Karpas-422 (cell line): ENCODE data around the gene IL6R. TPM values are rescaled to one million over a fixed set of nuclear protein-coding genes. Genes with fewer than 3 reads are reported as not detected.
"Not testable (repeated sequence)": the region's sequence is repeated elsewhere in the genome, so short reads cannot be mapped to it uniquely, and the experiment has no call there.

Source experiments
- DNase-seq: peaks from one replicate; pipeline ENCODE4 v3.0.0-alpha.2; 2015
- H2AFZ ChIP-seq: fragments of 200-600 bp; sonication (generic); 2 replicates; pipeline ENCODE4 v1.6.1; 2014; ENCODE audit warnings: antibody characterized with exemption, low read length, mixed read lengths
- H3K27ac ChIP-seq: fragments of 200-600 bp; sonication (generic); 2 replicates; pipeline ENCODE4 v1.5.1; 2014; ENCODE audit warnings: mild to moderate bottlenecking, low read length, moderate library complexity
- H3K27me3 ChIP-seq: fragments of 200-600 bp; sonication (generic); 2 replicates; pipeline ENCODE4 v1.6.1; 2014; ENCODE audit warnings: low read length, mixed read lengths
- H3K36me3 ChIP-seq: fragments of 200-600 bp; sonication (generic); 2 replicates; pipeline ENCODE4 v1.6.1; 2014; ENCODE audit warnings: low read length, mixed read lengths; ENCODE audit not compliant: insufficient read depth
- H3K4me1 ChIP-seq: fragments of 200-600 bp; sonication (generic); 2 replicates; pipeline ENCODE4 v1.6.1; 2014; ENCODE audit warnings: mild to moderate bottlenecking, low read length, mixed read lengths
- H3K4me2 ChIP-seq: fragments of 200-600 bp; sonication (generic); 2 replicates; pipeline ENCODE4 v1.6.1; 2014; ENCODE audit warnings: low read length, low read depth, mild to moderate bottlenecking; ENCODE audit not compliant: poor library complexity, severe bottlenecking
- H3K4me3 ChIP-seq: fragments of 200-600 bp; sonication (generic); 2 replicates; pipeline ENCODE4 v1.5.1; 2014; ENCODE audit warnings: mild to moderate bottlenecking, antibody characterized with exemption, low read length, mixed read lengths
- H3K79me2 ChIP-seq: fragments of 200-600 bp; sonication (generic); 2 replicates; pipeline ENCODE4 v1.6.1; 2014; ENCODE audit warnings: mild to moderate bottlenecking, low read length, mixed read lengths
- H3K9ac ChIP-seq: fragments of 200-600 bp; sonication (generic); 2 replicates; pipeline ENCODE4 v1.6.0; 2014; ENCODE audit warnings: low read length
- H3K9me2 ChIP-seq: fragments of 200-600 bp; sonication (generic), shearing (Covaris generic); replicated peaks from 2 replicates; pipeline ENCODE4 v1.6.0; 2014; ENCODE audit warnings: mild to moderate bottlenecking, low read length, moderate library complexity; ENCODE audit not compliant: insufficient read depth
- H3K9me3 ChIP-seq: fragments of 300-700, 200-600 bp; sonication (generic); 2 replicates; pipeline ENCODE4 v1.6.1; 2014; ENCODE audit warnings: low read length, mixed read lengths
- H4K20me1 ChIP-seq: fragments of 200-600 bp; sonication (generic); 2 replicates; pipeline ENCODE4 v1.6.1; 2014; ENCODE audit warnings: mild to moderate bottlenecking, antibody characterized with exemption, low read length, low read depth; ENCODE audit not compliant: insufficient read depth
- total RNA-seq: library from RNA; depleted of rRNA; stranded (reverse); fragments of >200 nt; shearing (Covaris generic); gene quantifications from 2 replicates; pipeline ENCODE4 v1.2.3, GENCODE V29; 2014; ENCODE audit warnings: low replicate concordance

IL6R gene
- total RNA-seq, 1 experiment from 2014 or later, result not detected

GRCh38 chr1:154481053-154481452 lies 75.9 kb downstream of the IL6R start:
- Histone ChIP-seq H3K4me1 (peaks cover 17% of the 10 kb centered on the region), H3K79me2 (no peaks in the 10 kb centered on the region), H3K9me3 (no peaks in the 10 kb centered on the region), H3K9ac (no peak overlapping the region), H3K4me3 (no peak overlapping the region), H3K4me2 (no peak overlapping the region), H4K20me1 (no peaks in the 10 kb centered on the region), H3K27ac (no peak overlapping the region), H2AFZ (no peak overlapping the region), H3K36me3 (no peaks in the 10 kb centered on the region), H3K9me2 (no peaks in the 10 kb centered on the region), H3K27me3 (no peaks in the 10 kb centered on the region)
- DNase-seq, result no peak

DNA sequence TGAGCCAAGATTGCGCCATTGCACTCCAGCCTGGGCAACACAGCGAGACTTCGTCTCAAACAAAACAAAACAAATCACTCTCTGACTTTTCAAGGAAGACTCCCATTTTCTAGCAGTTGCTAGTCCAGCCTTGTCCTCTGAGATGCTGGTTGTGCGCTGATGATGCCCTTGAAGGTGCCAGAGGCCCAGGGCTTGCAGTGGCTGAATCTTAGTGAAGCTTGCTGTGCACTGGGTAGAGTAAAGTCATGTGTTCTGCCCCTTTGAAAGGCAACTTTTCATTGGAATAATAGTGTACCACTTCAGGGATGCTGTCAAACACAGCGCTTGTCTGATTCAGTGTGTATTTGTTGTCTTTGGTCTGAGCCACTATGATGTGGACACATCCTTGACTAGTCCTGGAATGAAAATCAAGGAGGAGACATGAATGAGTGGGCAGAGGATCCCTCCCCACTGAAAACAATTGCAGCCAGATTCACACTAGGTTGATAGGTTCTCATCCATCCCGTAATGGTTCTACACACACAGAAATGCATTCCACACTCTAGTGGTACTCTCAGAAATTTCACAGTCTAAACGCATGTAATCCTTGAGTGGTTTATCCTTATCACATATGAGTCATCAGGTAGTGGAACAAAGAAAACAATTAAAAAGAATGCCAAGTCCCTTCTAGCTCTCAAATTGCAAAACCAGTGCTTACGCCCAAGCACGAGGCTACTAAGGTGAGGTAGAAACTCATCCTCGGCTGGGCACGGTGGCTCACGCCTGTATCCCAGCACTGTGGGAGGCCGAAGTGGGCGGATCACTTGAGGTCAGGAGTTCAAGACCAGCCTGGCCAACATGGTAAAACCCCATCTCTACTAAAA lies 79.0 kb downstream of the IL6R start:
- Histone ChIP-seq H3K4me1 (peaks cover 6% of the 10 kb centered on the region), H2AFZ (no peak overlapping the region), H3K36me3 (no peaks in the 10 kb centered on the region), H3K27ac (no peak overlapping the region), H3K27me3 (no peaks in the 10 kb centered on the region), H3K9me2 (no peaks in the 10 kb centered on the region), H3K4me3 (no peak overlapping the region), H3K9me3 (no peaks in the 10 kb centered on the region), H3K79me2 (no peaks in the 10 kb centered on the region), H3K4me2 (no peak overlapping the region), H4K20me1 (no peaks in the 10 kb centered on the region), H3K9ac (no peak overlapping the region)
- DNase-seq, result no peak

- H3K9ac ChIP-seq, result no peak overlapping the region
Observed at GRCh38 chr1:154485106-154485505, 80.0 kb downstream of the IL6R start.

DNA sequence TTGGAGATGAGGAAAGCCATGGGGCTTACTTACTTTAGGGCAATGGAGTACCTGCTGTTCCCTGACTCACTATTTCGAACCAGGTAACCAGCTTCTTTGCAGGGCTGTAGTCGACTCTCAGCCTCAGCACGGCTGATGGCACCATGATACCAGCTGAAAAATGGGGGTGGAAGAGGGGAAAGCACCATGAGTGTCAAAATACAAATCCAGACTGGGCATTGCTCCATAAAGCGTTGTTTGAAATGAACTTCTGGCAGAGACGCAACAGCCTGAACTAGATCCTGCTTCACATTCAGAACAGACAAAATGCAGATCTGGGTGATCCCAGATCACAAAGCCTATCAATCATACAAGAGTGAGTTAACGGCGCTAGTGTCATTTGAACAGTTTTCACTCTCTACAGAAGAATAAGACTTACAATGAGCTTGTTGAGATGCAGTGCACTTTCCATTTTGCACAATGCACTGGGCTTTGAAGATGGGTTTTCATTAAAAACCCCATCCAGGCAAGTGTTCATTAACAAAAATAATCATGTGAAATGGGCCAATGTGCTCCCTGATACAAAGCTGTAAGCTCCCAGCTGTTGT lies 80.9 kb downstream of the IL6R start:
- no peak overlapping the region for H2AFZ ChIP-seq
- no peak overlapping the region for H3K27ac ChIP-seq
- no peaks in the 10 kb centered on the region for H3K9me2 ChIP-seq
- no peaks in the 10 kb centered on the region for H3K9me3 ChIP-seq
- H4K20me1 ChIP-seq, result no peaks in the 10 kb centered on the region
- peaks cover 5% of the 10 kb centered on the region; the same call in 1 of the 2 replicates for H3K4me1 ChIP-seq
- H3K79me2 ChIP-seq, result no peaks in the 10 kb centered on the region
- H3K27me3 ChIP-seq, result no peaks in the 10 kb centered on the region
- H3K36me3 ChIP-seq, result no peaks in the 10 kb centered on the region
- no peak overlapping the region for H3K9ac ChIP-seq
- H3K4me3 ChIP-seq, result no peak overlapping the region
- H3K4me2 ChIP-seq, result no peak overlapping the region
- DNase-seq, result no peak

More at GRCh38 chr1:154485106-154485505, 80.0 kb downstream of the IL6R start:
- Histone ChIP-seq H3K36me3 (no peaks in the 10 kb centered on the region), H4K20me1 (no peaks in the 10 kb centered on the region), H3K4me3 (no peak overlapping the region), H3K27ac (no peak overlapping the region), H2AFZ (no peak overlapping the region), H3K4me2 (no peak overlapping the region), H3K27me3 (no peaks in the 10 kb centered on the region), H3K79me2 (no peaks in the 10 kb centered on the region), H3K9me3 (no peaks in the 10 kb centered on the region), H3K4me1 (no peaks in the 10 kb centered on the region), H3K9me2 (no peaks in the 10 kb centered on the region)
- no peak for DNase-seq

DNA sequence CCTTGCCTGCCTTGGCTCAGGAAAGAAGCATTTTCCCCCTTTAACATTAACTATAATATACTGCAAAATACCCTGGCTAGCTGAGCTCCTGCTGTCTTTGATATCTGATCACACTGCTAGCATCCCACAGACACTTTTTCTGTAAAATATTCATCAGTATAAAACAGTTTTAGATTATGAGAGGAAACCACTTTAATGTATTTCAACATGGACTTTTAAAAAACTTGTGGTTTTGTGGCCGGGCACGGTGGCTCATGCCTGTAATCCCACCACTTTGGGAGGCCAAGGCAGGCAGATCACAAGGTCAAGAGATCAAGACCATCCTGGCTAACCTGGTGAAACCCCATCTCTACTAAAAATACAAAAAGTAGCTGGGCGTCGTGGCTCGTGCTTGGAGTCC lies 81.6 kb downstream of the IL6R start:
- H3K27me3 ChIP-seq, H3K79me2 ChIP-seq, H3K9me2 ChIP-seq, H3K9me3 ChIP-seq, H4K20me1 ChIP-seq, H3K27ac ChIP-seq, H3K9ac ChIP-seq, H3K4me2 ChIP-seq, H2AFZ ChIP-seq, DNase-seq, H3K4me1 ChIP-seq, H3K36me3 ChIP-seq, H3K4me3 ChIP-seq: not testable (repeated sequence)

DNA sequence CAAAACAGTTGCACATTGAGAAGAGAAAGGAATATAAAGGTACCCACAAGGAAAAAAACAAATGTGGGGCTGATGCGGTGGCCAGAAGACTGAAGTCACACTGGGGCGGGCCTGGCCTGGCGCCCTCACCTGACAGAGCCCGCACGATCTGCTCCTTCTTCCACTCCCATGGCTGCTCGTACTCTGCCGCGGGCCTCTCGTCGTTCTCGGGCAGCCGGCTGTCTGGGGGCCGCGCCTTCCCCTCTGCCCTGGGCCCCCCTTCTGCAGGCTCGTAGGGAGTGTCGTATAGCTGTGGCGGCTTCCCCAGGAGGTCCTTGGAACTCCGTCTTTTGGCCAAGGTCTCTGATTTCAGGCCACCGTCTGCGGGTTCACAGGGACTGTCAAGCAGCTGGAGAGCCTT lies 83.8 kb downstream of the IL6R start:
- no peaks in the 10 kb centered on the region for H3K27me3 ChIP-seq
- no peak overlapping the region for H3K27ac ChIP-seq
- H3K4me3 ChIP-seq, result no peak overlapping the region
- no peak overlapping the region for H3K4me2 ChIP-seq
- no peaks in the 10 kb centered on the region for H3K9me2 ChIP-seq
- DNase-seq, result no peak
- no peaks in the 10 kb centered on the region for H4K20me1 ChIP-seq
- no peaks in the 10 kb centered on the region for H3K79me2 ChIP-seq
- H3K9ac ChIP-seq, result no peak overlapping the region
- H2AFZ ChIP-seq, result no peak overlapping the region
- H3K36me3 ChIP-seq, result no peaks in the 10 kb centered on the region
- no peaks in the 10 kb centered on the region for H3K9me3 ChIP-seq
- peaks cover 21% of the 10 kb centered on the region for H3K4me1 ChIP-seq

- peaks cover 21% of the 10 kb centered on the region for H3K4me1 ChIP-seq
- H3K27me3 ChIP-seq, result no peaks in the 10 kb centered on the region
- H4K20me1 ChIP-seq, result no peaks in the 10 kb centered on the region
- no peak for DNase-seq
- no peak overlapping the region for H3K4me3 ChIP-seq
- no peak overlapping the region for H3K9ac ChIP-seq
- no peaks in the 10 kb centered on the region for H3K9me2 ChIP-seq
- no peak overlapping the region for H3K4me2 ChIP-seq
- no peaks in the 10 kb centered on the region for H3K79me2 ChIP-seq
- H3K36me3 ChIP-seq, result no peaks in the 10 kb centered on the region
- no peak overlapping the region for H3K27ac ChIP-seq
- no peaks in the 10 kb centered on the region for H3K9me3 ChIP-seq
- no peak overlapping the region for H2AFZ ChIP-seq
Observed at GRCh38 chr1:154489695-154490274, 84.6 kb downstream of the IL6R start.

- no peaks in the 10 kb centered on the region for H3K27me3 ChIP-seq
- no peak for DNase-seq
- H2AFZ ChIP-seq, result no peak overlapping the region
- no peak overlapping the region for H3K4me3 ChIP-seq
- H3K36me3 ChIP-seq, result no peaks in the 10 kb centered on the region
- no peak overlapping the region for H3K4me2 ChIP-seq
- H4K20me1 ChIP-seq, result no peaks in the 10 kb centered on the region
- no peaks in the 10 kb centered on the region for H3K79me2 ChIP-seq
- H3K4me1 ChIP-seq, result peaks cover 21% of the 10 kb centered on the region
- H3K9ac ChIP-seq, result no peak overlapping the region
- no peak overlapping the region for H3K27ac ChIP-seq
- no peaks in the 10 kb centered on the region for H3K9me2 ChIP-seq
- no peaks in the 10 kb centered on the region for H3K9me3 ChIP-seq
Observed at GRCh38 chr1:154490317-154490716, 85.2 kb downstream of the IL6R start.
